SK-MEL-5 (cell line): ENCODE measurements around the gene PIH1D1. TPM values are rescaled to one million over a fixed set of nuclear protein-coding genes. Genes with fewer than 3 reads are reported as not detected.
A peak's percentile ranks its signal among the peaks of the same experiment; 100 is the strongest.
"Not testable (repeated sequence)": the region's sequence is repeated elsewhere in the genome, so short reads cannot be mapped to it uniquely, and the experiment has no call there.

Experiments used
- DNase-seq: peaks from one replicate; pipeline ENCODE4 v3.0.0-alpha.2; 2016; ENCODE audit warnings: low read depth, low spot score
- in situ Hi-C: cut with HindIII; loops from 2 replicates; pipeline ENCODE4 v1.10.0; 2016; ENCODE audit warnings: low sequenced_read_pairs, high pct_unique_total_duplicates, low pct_unique_long_range_greater_than_20kb
- total RNA-seq: library from RNA; depleted of rRNA; stranded (reverse); fragments of >200 nt; shearing (Covaris generic); gene quantifications from 2 replicates; pipeline ENCODE4 v1.2.3, GENCODE V29; 2014

The PIH1D1 gene
- total RNA-seq, 1 experiment from 2014 or later: 64.1 TPM

- in situ Hi-C loops: no loop called here
- DNase-seq: peak; percentile 99
Observed at GRCh38 chr19:49487277-49488045, 35.8 kb upstream of the PIH1D1 start, which contains the start of gene RPL13A. Gene RPL13A (plus strand): TSS chr19:49487608. CDS start chr19:49487630, 22 bp downstream.

GRCh38 chr19:49486710-49487276, 35.2 kb upstream of the PIH1D1 start:
- in situ Hi-C loops: no loop called here
- DNase-seq: no peak

DNA sequence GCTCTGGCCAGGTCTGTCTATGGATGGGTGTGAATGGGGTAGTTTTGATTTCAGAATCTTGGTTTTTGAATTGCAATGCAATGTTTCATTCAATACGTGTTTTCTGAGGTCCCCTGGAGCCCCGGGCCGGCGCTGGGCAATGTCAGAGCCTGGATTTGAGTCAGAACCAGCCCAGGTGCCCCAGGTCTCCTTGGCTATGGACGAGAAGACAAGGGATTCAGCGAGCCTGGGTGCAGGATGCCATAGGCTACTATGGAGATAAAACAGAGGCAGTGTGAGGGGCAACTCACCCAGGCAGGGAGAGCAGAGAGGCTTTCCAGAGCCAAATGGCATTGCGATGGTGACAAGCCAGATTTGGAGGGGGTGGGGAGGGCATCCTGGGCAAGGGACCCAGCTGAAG, 34.6 kb upstream of the PIH1D1 start:
- in situ Hi-C loops: no loop called here
- DNase-seq: no peak

DNA sequence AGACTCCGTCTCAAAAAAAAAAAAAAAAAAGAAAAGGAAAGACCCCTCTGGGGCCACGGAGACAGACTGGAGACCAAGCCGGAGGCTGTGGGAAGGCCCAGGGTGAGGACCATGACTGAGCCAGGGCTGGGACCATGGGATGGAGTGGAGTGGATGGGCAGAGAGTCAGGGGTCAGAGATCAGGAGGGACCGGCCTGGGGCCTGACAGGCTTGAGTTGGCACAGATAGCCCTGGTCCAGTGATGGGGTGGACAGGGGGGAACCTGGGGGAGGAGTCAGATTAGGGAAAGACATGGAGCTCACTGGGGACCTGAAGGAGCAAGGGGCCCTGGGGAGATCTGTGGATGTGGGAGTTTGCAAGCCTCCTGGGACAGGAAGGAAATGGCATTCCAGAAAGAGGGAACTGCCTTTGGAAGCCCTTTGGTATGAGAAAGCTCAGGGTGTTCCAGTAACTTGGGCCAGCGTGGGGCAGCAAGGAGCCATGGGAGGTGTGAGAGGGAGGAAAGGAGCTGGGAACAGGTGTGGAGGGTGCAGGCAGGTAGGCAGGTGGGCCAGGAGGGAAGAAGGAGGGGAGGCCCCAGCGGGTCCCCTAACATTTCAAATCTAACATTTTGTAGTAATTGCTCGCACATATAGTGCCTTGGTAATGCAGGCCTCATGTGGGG, 29.5 kb upstream of the PIH1D1 start:
- DNase-seq: no peak
- in situ Hi-C loops: no loop called here

- no peak for DNase-seq
Observed at GRCh38 chr19:49479975-49480628, 28.5 kb upstream of the PIH1D1 start.

DNA sequence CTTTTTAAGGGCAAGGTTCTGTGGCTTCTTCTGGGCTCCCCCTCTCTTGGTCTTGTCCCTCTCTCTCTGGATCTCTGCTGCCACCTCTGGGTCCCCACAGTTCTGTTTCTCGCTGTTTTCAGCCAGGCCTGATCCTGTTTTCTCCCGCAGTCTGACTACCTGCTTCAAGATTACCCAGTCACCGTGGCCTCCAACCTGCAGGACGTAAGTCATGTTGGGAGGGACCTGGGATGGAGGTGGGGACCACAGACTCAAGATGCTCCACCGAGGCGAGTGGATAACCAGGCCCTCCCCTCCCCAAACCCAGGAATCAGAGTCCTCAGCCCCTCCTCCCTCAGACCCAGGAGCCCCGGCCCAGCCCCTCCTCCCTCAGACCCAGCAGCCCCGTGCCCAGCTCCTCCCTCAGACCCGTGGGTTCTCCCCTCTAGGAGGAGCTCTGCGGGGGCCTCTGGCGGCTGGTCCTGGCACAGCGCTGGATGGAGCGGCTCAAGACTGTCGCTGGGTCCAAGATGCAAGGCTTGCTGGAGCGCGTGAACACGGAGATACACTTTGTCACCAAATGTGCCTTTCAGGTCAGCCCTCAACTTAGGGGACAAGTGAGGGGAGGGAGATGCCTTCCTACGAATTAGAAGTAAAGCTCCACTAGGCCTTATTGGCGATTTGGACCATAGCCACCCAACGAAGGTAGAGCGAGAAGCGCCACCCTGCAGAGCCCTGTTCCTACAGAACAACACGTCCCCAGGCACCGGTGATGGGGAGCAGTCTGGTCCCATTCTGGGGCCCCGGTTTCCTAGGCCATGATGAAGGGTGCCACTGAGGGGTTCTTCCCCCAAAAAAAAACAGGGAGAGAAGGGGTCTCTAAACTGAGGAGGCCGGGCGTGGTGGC, 24.6 kb upstream of the PIH1D1 start:
- DNase-seq: peak; percentile 77
- in situ Hi-C loops: no loop called here

More at GRCh38 chr19:49479975-49480628, 28.5 kb upstream of the PIH1D1 start:
- in situ Hi-C loops: no loop called here

DNA sequence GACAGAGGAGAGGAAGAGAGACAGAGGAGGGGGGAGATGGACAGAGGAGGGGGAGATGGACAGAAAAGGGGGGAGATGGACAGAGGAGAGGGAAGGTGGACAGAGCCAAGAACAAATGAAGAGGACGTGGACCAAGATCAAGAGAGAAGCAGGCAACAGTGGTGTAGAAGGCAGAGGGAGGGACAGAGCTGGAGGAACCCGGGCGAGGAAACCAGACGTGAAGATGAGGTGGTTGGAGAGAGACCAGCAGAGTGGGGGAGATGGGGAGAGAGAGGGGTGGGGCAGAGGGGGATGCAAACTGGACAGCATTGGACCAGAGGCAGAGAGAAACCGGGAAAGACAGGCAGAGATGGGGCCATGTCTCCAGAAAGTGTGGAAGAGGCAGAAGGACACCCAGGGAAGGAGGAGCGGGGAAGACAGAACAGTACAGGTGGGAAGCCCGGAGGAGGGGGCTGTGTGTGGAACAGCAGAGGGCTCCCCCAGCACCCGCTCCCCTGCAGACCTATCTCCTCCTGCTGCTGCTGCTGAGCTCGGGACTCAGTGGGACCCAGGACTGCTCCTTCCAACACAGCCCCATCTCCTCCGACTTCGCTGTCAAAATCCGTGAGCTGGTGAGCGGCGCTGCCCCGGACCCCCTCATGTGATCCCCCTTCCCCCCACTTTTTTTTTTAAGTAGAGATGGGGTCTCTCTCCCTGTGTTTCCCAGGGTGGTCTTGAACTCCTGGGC, 23.7 kb upstream of the PIH1D1 start:
- in situ Hi-C loops: no loop called here

DNA sequence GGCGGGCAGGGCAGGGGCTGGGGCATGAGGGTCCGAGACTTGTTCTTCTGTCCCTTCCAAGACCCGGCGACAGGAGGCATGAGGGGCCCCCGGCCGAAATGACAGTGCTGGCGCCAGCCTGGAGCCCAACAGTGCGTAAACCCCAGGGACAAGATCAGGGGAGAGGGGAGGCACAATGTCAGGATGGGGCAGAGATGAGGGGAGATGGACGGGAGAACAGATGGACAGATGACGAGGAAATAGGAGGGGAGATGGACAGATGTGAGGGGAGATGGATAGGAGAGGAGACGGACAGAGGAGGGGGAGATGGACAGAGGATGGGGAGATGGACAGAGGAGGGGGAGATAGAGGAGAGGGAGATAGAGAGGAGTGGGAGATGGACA, 22.9 kb upstream of the PIH1D1 start:
- no peak for DNase-seq
- in situ Hi-C loops: no loop called here

More for the DNA sequence above, 23.7 kb upstream of the PIH1D1 start:
- no peak for DNase-seq

- in situ Hi-C loops: no loop called here
- DNase-seq: peak; percentile 57
Observed at GRCh38 chr19:49473868-49474541, 22.4 kb upstream of the PIH1D1 start, which contains the start of gene FLT3LG. Gene FLT3LG (plus strand): TSS chr19:49474215. CDS start chr19:49474640, 425 bp downstream.

DNA sequence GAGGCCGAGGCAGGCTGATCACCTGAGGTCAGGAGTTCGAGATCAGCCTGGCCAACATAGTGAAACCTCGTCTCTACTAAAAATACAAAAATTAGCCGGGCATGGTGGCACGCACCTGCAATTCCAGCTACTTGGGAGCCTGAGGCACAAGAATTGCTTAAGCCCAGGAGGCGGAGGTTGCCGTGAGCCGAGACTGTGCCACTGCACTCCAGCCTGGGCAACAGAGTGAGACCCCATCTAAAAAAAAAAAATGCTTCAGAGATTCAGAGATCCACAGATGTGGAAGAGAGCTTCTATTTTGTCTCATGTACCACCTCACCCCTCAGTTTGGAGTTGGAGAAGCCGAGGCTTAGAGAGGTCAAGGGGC, 21.9 kb upstream of the PIH1D1 start:
- DNase-seq, in situ Hi-C loops: not testable (repeated sequence)

DNA sequence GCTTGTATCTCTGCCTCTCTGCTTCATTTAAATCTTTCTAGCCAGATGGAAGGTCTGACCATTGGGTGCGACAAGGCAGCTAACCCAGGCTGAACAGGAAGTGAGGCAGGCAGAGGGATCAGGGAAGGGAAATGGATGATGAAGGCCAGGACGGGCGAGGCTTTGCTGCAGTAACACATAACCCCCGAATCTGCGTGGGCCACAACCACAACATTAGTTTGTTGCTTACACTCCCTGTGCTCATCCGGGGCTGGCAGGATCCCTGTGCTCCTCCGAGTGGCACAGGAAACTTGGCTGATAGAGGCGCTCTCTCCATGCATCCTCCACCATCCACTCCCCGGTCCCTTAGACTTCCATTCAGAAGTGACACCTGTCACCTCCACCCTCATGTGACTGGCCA, 21.3 kb upstream of the PIH1D1 start:
- in situ Hi-C loops: no loop called here
- DNase-seq: no peak

GRCh38 chr19:49470615-49470978, 19.0 kb upstream of the PIH1D1 start:
- no peak for DNase-seq
- in situ Hi-C loops: no loop called here

DNA sequence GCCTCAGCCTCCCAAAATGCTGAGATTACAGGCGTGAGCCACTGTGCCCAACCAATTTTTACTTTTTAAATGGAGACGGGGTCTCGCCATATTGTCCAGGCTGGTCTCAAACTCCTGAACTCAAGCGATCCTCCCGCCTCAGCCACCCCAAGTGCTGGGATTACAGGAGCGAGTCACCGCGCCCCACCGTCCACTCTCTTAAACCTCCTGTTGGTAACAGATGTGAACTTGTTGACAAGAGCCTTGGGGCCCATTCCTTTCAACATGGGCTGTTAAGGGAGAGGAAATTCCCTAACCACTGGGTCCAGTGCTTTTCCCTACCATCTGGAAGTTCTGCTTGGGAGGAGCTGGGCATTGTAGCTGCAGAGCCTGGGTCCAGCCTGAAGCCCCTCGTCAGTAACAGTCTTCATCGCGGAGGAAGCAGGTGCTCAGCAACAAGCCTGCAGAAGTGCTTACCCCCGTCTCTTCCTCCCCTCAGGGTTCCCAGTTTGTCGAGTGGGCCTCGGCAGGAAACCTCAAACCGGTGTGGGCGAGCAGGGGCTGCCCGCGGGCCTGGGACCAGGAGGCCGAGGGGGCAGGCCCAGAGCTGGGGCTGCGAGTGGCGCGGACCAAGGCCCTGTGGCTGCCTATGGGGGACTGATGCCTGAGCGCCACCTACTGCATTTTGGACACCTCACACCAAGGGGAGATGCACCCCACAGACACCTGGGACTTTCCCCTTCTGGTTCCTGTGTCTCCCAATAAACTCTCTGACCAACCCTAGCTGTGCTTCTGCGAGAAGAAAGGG, 18.4 kb upstream of the PIH1D1 start:
- DNase-seq: no peak
- in situ Hi-C loops: no loop called here

DNA sequence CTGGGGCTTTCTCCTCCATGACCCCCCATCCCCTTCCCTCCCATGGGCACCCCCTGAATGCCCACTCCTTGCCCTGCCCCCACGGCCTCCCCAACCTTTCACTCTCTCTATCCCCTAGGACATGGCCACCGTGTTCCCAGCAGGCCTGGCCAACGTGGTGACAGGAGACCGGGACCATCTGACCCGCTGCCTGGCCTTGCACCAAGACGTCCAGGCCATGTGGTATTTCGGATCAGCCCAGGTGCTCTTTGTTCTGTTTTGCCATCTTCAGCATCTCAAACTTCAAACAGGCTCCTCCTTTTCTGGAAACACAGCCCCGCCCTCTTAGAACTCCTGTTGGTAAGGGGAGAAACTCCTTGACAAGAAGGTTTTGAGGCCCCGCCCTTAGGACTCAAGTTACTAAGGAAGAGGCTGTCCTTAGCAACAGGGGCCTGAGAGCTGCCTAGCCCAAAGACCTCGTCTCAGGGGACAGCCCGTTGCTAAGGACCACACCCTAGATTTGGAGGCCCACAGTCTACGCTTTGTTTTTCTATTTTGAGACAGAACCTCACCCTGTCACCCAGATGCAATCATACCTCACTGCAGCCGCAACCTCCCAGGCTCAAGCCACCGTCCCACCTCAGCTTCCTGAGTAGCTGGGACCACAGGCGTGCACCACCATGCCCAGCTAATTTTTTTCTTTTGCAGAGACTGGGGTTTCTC, 17.3 kb upstream of the PIH1D1 start:
- in situ Hi-C loops: no loop called here
- DNase-seq: peak; percentile 71

DNA sequence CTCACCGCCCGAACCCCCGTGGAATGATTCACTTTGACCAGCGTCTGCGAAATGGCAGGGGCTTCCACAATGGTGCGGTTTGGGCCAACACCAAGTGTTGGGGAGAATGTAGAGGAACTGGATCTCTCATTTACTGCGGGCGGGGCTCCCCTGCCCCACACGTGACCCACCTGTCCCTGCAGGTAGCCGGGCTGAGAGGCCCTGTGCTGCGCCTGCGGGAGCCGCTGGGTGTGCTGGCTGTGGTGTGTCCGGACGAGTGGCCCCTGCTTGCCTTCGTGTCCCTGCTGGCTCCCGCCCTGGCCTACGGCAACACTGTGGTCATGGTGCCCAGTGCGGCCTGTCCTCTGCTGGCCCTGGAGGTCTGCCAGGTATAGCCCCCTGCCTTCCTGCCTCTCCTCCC, 16.6 kb upstream of the PIH1D1 start:
- DNase-seq: no peak
- in situ Hi-C loops: no loop called here
